ENCODE measurements around the gene TNFRSF4.

TNFRSF4 gene

DNA sequence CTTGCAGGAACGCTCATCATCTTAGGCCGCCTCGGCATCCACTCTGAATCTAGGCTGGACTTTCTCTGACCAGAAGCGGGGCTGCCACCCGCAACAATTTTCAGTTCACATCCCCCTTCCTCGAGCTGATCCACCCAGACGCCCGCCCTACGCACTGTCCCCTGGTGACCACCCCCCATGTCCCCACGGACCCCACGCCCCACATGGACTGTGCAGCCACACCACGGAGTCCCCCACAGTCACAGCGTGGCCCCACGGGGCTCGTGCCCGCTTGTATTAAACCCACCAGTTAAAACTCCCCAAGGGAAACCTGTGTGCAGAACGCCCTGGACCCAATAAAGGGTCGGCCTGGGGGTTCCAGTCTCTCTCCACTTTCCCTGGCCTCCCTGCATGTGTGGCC is 45.6 kb upstream of the TNFRSF4 start:
- DNase-seq (ENCODE audit: low read depth): no peak
- TF ChIP-seq MYC (IDR thresholded peaks at IDR 0.05; ENCODE audit: low read depth, low read length) (no peak), POLR2A (IDR thresholded peaks at IDR 0.05; ENCODE audit: extremely low read depth, insufficient read length) (no peak)
- TF ChIP-seq, protein P1, sequence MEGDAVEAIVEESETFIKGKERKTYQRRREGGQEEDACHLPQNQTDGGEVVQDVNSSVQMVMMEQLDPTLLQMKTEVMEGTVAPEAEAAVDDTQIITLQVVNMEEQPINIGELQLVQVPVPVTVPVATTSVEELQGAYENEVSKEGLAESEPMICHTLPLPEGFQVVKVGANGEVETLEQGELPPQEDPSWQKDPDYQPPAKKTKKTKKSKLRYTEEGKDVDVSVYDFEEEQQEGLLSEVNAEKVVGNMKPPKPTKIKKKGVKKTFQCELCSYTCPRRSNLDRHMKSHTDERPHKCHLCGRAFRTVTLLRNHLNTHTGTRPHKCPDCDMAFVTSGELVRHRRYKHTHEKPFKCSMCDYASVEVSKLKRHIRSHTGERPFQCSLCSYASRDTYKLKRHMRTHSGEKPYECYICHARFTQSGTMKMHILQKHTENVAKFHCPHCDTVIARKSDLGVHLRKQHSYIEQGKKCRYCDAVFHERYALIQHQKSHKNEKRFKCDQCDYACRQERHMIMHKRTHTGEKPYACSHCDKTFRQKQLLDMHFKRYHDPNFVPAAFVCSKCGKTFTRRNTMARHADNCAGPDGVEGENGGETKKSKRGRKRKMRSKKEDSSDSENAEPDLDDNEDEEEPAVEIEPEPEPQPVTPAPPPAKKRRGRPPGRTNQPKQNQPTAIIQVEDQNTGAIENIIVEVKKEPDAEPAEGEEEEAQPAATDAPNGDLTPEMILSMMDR (IDR thresholded peaks at IDR 0.05; ENCODE audit: low read depth, low read length): no peak
- TF ChIP-seq, protein P2, sequence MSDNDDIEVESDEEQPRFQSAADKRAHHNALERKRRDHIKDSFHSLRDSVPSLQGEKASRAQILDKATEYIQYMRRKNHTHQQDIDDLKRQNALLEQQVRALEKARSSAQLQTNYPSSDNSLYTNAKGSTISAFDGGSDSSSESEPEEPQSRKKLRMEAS (IDR thresholded peaks at IDR 0.05; ENCODE audit: low read depth, low read length): no peak

DNA sequence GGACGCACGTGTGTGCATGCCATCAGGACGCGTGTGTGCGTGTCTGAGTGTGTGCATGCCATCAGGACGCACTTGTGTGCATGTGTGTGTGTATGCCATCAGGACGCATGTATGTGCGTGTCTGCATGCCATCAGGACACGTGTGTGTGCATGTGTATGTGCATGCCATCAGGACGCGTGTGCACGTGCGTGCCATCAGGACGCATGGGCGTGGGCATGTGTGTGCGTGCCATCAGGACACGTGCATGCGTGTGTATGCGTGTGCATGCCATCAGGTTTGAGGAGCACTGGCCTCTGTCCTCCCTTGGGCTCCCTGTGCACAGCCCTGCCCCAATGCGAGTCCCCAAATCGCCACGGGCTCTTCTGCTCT is 45.2 kb upstream of the TNFRSF4 start:
- TF ChIP-seq, protein P1 (IDR thresholded peaks at IDR 0.05; ENCODE audit: low read depth, low read length): no peak
- TF ChIP-seq MYC (IDR thresholded peaks at IDR 0.05; ENCODE audit: low read depth, low read length) (no peak), POLR2A (IDR thresholded peaks at IDR 0.05; ENCODE audit: extremely low read depth, insufficient read length) (no peak)
- TF ChIP-seq, protein P2 (IDR thresholded peaks at IDR 0.05; ENCODE audit: low read depth, low read length): no peak
- no peak for DNase-seq (ENCODE audit: low read depth)
- H3K4me3 ChIP-seq (ENCODE audit: low read depth, low read length): no peak overlapping the region

More for the DNA sequence above, 45.6 kb upstream of the TNFRSF4 start:
- no peak overlapping the region for H3K4me3 ChIP-seq (ENCODE audit: low read depth, low read length)

DNA sequence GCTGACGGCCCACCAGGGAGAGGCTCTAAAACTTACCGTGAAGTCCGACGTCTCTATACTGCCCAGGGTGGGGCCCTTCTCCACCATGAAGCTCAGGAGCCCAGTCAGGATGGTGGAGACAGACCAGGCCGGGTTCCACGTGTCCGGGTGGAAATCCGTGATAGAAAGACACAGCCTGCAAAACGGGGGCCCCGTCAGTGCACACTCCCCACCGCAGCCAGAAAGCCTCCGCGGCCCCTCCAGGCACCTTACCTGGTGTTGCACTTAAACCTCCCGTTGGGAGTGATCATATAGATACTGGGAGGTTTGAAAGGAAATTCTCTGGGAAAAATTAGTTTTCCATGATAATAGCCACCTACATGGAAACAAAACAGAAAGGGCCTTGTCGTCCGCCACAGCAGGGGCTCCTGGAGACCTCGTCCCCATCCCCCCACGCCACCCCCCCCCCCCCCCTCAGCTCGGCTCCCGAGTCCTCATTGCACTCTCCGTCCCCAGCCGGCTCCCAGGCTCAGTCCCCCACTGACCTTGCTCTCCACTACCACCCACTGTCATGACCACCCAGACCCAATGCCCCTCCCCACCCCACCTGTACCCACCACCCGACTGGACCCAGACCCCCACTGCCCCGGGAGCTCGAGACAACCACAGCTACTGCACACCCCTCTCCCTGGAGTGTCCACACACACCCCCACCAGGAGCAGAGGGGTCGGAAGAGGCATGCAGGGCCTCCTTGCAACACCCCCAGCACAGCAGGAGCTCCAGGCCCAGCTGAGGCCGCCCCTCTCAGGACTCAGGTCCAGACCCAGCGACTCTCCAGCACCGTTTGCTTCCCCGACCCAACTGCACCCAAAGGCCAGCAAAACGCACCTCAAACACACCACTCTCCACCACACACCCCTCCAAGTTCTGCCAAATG is 43.3 kb upstream of the TNFRSF4 start:
- no peak for TF ChIP-seq MYC (IDR thresholded peaks at IDR 0.05; ENCODE audit: low read depth, low read length)
- TF ChIP-seq, protein P1 (IDR thresholded peaks at IDR 0.05; ENCODE audit: low read depth, low read length): no peak
- TF ChIP-seq, protein P2 (IDR thresholded peaks at IDR 0.05; ENCODE audit: low read depth, low read length): no peak
- no peak for TF ChIP-seq POLR2A (IDR thresholded peaks at IDR 0.05; ENCODE audit: extremely low read depth, insufficient read length)
- DNase-seq (ENCODE audit: low read depth): no peak
- no peak overlapping the region for H3K4me3 ChIP-seq (ENCODE audit: low read depth, low read length)

DNA sequence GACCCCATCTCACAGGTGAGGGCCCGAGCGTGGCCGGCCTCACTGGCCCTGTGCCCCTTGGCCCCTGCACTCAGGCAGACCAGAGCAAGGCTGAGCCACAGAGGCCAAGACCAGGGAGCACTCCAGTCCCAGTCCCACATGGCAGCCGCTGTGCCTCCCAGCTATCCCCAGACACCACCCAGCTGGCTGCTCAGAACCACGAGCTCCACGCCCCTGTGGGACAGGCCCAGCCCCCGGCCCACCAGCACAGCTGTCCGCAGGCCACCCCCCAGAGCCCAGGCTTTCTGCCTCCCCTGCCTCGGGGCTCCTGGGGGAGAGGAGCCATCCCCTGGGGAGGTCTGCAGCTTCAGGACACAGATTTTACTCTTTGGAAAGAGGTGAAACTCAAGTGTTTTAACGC is 41.7 kb upstream of the TNFRSF4 start:
- no peak for DNase-seq (ENCODE audit: low read depth)
- TF ChIP-seq, protein P1 (IDR thresholded peaks at IDR 0.05; ENCODE audit: low read depth, low read length): no peak
- H3K4me3 ChIP-seq (ENCODE audit: low read depth, low read length): no peak overlapping the region

DNA sequence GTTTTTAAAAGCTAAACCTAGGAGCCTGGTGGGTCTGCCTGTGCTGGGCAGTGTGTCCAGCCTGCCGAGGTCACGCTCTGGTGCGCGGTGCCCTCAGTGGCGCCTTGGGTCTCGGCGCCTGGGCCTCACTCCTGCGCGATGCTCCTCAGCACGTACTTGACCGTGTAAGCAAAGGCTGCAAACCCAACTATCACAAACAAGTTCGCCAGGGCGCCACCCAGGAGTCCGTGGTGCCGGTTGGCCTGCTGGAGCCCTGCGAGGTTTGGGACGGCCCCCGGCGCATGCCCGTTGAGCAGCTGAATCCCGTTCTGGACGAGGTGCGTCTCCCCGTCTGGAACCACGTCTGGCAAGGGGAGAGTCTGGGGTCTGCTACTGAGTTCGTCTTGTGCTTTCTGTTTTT is 41.1 kb upstream of the TNFRSF4 start:
- TF ChIP-seq, protein P2 (IDR thresholded peaks at IDR 0.05; ENCODE audit: low read depth, low read length): no peak
- TF ChIP-seq MYC (IDR thresholded peaks at IDR 0.05; ENCODE audit: low read depth, low read length) (no peak), POLR2A (IDR thresholded peaks at IDR 0.05; ENCODE audit: extremely low read depth, insufficient read length) (no peak)
- TF ChIP-seq, protein P1 (IDR thresholded peaks at IDR 0.05; ENCODE audit: low read depth, low read length): no peak
- no peak overlapping the region for H3K4me3 ChIP-seq (ENCODE audit: low read depth, low read length)
- no peak for DNase-seq (ENCODE audit: low read depth)

Measured in NB4 (cell line).